Daoy (cell line): Measurements from ENCODE around the gene CCIN. TPM values are rescaled to one million over a fixed set of nuclear protein-coding genes. Genes with fewer than 3 reads are reported as not detected.

ENCODE experiments used
- total RNA-seq: library from RNA; depleted of rRNA; stranded (reverse); fragments of >200 nt; shearing (Covaris generic); gene quantifications from 2 replicates; pipeline ENCODE4 v1.2.3, GENCODE V29; 2014; rRNA removed

The CCIN gene
- total RNA-seq, 1 experiment from 2014 or later, result 0.74 TPM

Other genes starting within 250 kb of the CCIN start
- not detected in 2 replicates for gene OR2S2, start 211.2 kb upstream of the CCIN start, total RNA-seq
- 6.2 and 7.6 TPM in 2 replicates for gene RECK, start 132.5 kb upstream of the CCIN start, total RNA-seq
- gene GLIPR2, start 32.7 kb upstream of the CCIN start, total RNA-seq, result 27.8 and 29.9 TPM in 2 replicates
- gene CLTA, start 21.5 kb downstream of the CCIN start, total RNA-seq, result 536 and 596 TPM in 2 replicates
- gene GNE, start 89.1 kb downstream of the CCIN start, total RNA-seq, result 15.0 and 20.3 TPM in 2 replicates
- 15.4 and 16.3 TPM in 2 replicates for gene RNF38, start 230.9 kb downstream of the CCIN start, total RNA-seq